Subcutaneous adipose tissue (tissue), 4 donors: ENCODE measurements around the gene LNPEP. TPM values are rescaled to one million over a fixed set of nuclear protein-coding genes. Genes with fewer than 3 reads are reported as not detected.

Experiments used
- total RNA-seq, 4 donors: library from RNA; depleted of rRNA; stranded (reverse); fragments of >200 nt; gene quantifications; one replicate each; pipeline ENCODE4 v1.1.0, GENCODE V29; 2016
- TF ChIP-seq, protein P1 (sequence below): fragments of 450-650 bp; IDR thresholded peaks from one replicate; pipeline ENCODE4 v1.5.1; 2016; ENCODE audit warnings: low read depth, mild to moderate bottlenecking, control low read depth, antibody characterized with exemption, moderate library complexity

The LNPEP gene
- total RNA-seq, 4 donors from 2014 or later, result 74.0 to 135 (median 94.5) TPM

GRCh38 chr5:96973532-96974401 lies 37.9 kb downstream of the LNPEP start:
- TF ChIP-seq, protein P1, sequence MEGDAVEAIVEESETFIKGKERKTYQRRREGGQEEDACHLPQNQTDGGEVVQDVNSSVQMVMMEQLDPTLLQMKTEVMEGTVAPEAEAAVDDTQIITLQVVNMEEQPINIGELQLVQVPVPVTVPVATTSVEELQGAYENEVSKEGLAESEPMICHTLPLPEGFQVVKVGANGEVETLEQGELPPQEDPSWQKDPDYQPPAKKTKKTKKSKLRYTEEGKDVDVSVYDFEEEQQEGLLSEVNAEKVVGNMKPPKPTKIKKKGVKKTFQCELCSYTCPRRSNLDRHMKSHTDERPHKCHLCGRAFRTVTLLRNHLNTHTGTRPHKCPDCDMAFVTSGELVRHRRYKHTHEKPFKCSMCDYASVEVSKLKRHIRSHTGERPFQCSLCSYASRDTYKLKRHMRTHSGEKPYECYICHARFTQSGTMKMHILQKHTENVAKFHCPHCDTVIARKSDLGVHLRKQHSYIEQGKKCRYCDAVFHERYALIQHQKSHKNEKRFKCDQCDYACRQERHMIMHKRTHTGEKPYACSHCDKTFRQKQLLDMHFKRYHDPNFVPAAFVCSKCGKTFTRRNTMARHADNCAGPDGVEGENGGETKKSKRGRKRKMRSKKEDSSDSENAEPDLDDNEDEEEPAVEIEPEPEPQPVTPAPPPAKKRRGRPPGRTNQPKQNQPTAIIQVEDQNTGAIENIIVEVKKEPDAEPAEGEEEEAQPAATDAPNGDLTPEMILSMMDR, result no peak

DNA sequence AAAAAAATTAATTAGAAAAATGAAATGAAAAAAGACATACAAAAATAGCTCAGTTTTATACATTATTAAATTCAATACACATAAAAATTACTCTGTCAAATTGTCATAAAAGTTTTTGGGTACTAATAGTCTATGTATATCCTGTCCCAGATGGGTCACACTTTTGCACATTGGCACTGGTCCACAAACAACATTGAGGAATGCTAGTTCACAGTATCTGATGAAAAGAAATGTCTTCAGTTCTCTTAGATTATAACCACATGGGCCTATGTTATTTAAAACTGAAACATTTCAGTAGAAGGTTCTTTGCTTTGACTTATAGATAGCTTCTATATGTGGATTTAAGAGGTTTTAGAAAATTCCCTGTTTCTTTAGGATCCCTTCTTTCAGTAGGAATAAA lies 39.8 kb downstream of the LNPEP start:
- TF ChIP-seq, protein P1, result no peak

- TF ChIP-seq, protein P1, result no peak
Observed at GRCh38 chr5:96977228-96977627, 41.3 kb downstream of the LNPEP start.

DNA sequence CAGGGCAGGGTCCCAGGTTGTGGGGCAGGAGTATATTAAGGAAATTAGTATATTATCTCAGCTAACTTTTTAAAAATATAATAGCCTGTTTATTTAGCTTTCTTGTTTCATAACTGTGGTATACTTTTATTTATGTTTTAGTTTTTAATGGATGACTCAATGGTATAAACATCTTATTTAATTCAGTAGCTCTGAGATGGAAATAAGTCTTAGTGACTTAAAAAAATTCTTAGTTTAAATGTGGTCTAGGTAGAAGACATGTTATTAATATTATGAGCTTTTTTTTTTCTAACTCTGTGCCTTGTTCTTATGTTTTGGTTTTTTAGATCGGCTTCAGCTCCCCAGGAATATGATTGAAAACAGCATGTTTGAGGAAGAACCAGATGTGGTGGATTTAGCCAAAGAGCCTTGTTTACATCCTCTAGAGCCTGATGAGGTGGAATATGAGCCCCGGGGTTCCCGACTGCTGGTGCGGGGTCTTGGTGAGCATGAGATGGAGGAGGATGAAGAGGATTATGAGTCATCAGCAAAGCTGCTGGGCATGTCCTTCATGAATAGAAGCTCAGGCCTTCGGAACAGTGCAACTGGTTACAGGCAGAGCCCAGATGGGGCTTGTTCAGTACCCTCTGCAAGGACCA lies 43.1 kb downstream of the LNPEP start:
- TF ChIP-seq, protein P1, result no peak

DNA sequence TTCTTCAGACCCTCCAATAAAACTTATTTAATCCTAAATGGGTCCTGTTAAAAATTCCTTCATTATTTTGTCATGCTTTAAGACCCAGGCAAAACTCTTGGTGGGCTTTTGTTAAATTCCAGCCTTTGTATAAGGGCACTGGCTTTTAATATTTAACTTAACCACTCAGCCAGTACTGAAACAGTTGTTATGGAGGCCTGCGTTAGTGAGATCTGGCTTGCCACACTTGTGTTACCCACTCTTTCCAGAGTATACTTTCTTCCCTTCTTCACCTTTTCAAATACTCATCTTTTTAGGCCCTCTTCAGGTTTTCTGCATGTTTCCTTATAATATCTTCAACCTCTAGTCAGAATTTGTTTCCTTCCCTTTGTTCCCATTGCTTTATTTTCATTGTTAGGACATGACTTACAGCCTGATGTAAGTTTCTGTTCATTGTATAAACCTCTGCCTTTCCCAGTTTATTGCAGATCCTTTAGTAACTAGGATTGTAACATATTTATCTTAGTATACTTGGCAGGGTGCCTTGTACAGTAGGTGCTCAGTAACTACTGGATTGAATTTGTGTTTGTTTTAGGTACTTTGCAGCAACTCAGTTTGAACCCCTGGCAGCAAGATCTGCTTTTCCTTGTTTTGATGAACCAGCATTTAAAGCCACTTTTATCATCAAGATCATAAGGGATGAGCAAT lies 48.8 kb downstream of the LNPEP start:
- TF ChIP-seq, protein P1, result no peak

DNA sequence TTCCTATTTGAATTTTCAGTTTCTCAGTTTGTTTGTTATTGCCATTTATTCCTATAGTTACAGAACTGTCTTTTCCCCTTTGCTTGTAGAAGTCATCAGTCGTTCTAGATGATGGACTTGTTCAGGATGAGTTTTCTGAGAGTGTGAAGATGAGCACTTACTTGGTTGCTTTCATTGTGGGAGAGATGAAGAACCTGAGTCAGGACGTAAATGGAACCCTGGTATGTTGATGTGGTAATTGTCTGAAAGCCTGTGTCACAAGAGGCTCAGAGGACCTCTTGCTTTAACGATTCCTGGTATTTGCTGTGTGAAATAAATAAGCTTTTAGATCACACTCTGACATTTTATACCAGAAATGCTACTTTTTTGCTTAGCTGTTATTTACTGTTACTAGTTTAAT lies 50.6 kb downstream of the LNPEP start:
- TF ChIP-seq, protein P1, result no peak

GRCh38 chr5:96990102-96990501 lies 54.2 kb downstream of the LNPEP start:
- TF ChIP-seq, protein P1, result no peak
